Measurements from ENCODE around the gene SPACA6.
A peak's percentile ranks its signal among the peaks of the same experiment; 100 is the strongest.

Gene SPACA6

GRCh38 chr19:51695702-51696315 is 2.7 kb downstream of the SPACA6 start:
- H3K4me1 ChIP-seq (ENCODE audit: control insufficient read depth, insufficient read depth, low read length) = peaks cover 20% of the 10 kb centered on the region
- no peaks in the 10 kb centered on the region for H3K27me3 ChIP-seq (ENCODE audit: control insufficient read depth, insufficient read depth, low read length, poor library complexity, severe bottlenecking)
- H3K9me3 ChIP-seq (ENCODE audit: control insufficient read depth, low read length) = no peaks in the 10 kb centered on the region
- no peak overlapping the region for H3K27ac ChIP-seq (ENCODE audit: insufficient read depth, low read depth, low read length, poor library complexity, severe bottlenecking)
- H3K36me3 ChIP-seq (ENCODE audit: control insufficient read depth, insufficient read depth, low read length) = no peaks in the 10 kb centered on the region
- H3K4me3 ChIP-seq (ENCODE audit: insufficient read depth, low read depth, low read length) = no peak overlapping the region
- 92% methylated on average over 14 of the region's 14 CpGs for WGBS, 2 experiments

GRCh38 chr19:51696606-51697005 is 3.5 kb downstream of the SPACA6 start:
- H3K4me3 ChIP-seq (ENCODE audit: insufficient read depth, low read depth, low read length) = no peak overlapping the region
- no peaks in the 10 kb centered on the region for H3K27me3 ChIP-seq (ENCODE audit: control insufficient read depth, insufficient read depth, low read length, poor library complexity, severe bottlenecking)
- no peak overlapping the region for H3K27ac ChIP-seq (ENCODE audit: insufficient read depth, low read depth, low read length, poor library complexity, severe bottlenecking)
- H3K36me3 ChIP-seq (ENCODE audit: control insufficient read depth, insufficient read depth, low read length) = no peaks in the 10 kb centered on the region
- no peaks in the 10 kb centered on the region for H3K9me3 ChIP-seq (ENCODE audit: control insufficient read depth, low read length)
- peaks cover 14% of the 10 kb centered on the region for H3K4me1 ChIP-seq (ENCODE audit: control insufficient read depth, insufficient read depth, low read length)
- 93% methylated on average over 3 of the region's 3 CpGs for WGBS, 2 experiments

GRCh38 chr19:51697169-51697776 is 4.1 kb downstream of the SPACA6 start:
- Histone ChIP-seq H3K4me3 (ENCODE audit: insufficient read depth, low read depth, low read length) (no peak overlapping the region), H3K27me3 (ENCODE audit: control insufficient read depth, insufficient read depth, low read length, poor library complexity, severe bottlenecking) (peaks cover 4% of the 10 kb centered on the region), H3K27ac (ENCODE audit: insufficient read depth, low read depth, low read length, poor library complexity, severe bottlenecking) (no peak overlapping the region), H3K4me1 (ENCODE audit: control insufficient read depth, insufficient read depth, low read length) (peaks cover 12% of the 10 kb centered on the region), H3K36me3 (ENCODE audit: control insufficient read depth, insufficient read depth, low read length) (no peaks in the 10 kb centered on the region), H3K9me3 (ENCODE audit: control insufficient read depth, low read length) (no peaks in the 10 kb centered on the region)
- 93 to 94% methylated on average over 9 of the region's 9 CpGs for WGBS, 2 experiments

DNA sequence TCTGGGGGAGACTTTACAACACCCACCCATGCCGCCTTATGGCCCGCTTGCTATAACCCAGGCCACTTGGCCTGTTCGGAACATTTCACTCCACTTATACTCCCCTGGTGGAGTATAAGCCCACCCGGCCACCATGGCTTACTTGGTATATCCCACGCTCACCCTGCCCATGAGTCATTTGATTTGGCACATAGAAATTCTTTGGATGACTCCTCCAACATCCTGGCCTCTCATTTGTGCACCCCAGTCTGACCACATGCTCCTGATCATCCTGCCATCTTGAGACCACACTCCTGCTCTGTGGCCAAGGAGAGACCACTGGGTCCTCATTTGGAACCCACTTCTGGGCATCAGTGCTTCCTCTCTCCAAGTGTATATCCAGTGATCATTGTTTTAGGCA is 5.2 kb downstream of the SPACA6 start:
- Histone ChIP-seq H3K4me1 (ENCODE audit: control insufficient read depth, insufficient read depth, low read length) (peaks cover 15% of the 10 kb centered on the region), H3K4me3 (ENCODE audit: insufficient read depth, low read depth, low read length) (no peak overlapping the region), H3K36me3 (ENCODE audit: control insufficient read depth, insufficient read depth, low read length) (no peaks in the 10 kb centered on the region), H3K9me3 (ENCODE audit: control insufficient read depth, low read length) (no peaks in the 10 kb centered on the region), H3K27me3 (ENCODE audit: control insufficient read depth, insufficient read depth, low read length, poor library complexity, severe bottlenecking) (peaks cover 14% of the 10 kb centered on the region), H3K27ac (ENCODE audit: insufficient read depth, low read depth, low read length, poor library complexity, severe bottlenecking) (no peak overlapping the region)
- 92 to 95% methylated on average over 5 of the region's 5 CpGs for WGBS, 2 experiments

DNA sequence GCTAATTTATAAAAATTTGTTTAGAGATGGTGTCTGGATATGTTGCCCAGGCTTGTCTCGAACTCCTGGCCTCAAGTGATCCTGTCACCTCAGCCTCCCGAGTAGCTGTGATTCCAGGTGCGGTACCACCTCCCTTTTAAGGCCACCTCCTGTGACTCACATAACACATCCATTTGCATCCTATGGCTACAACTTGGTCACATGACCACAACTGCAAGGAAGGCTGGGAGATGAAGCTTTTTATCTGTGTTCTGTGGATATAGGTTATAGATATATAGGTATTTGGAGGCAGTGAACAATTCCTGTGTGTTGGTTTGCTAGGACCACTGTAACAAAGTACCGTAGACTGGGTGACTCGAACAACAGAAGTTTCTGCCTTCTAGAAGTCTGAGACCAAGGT is 6.0 kb downstream of the SPACA6 start:
- Histone ChIP-seq H3K27me3 (ENCODE audit: control insufficient read depth, insufficient read depth, low read length, poor library complexity, severe bottlenecking) (peaks cover 18% of the 10 kb centered on the region), H3K27ac (ENCODE audit: insufficient read depth, low read depth, low read length, poor library complexity, severe bottlenecking) (no peak overlapping the region), H3K36me3 (ENCODE audit: control insufficient read depth, insufficient read depth, low read length) (no peaks in the 10 kb centered on the region), H3K4me1 (ENCODE audit: control insufficient read depth, insufficient read depth, low read length) (peaks cover 12% of the 10 kb centered on the region), H3K4me3 (ENCODE audit: insufficient read depth, low read depth, low read length) (no peak overlapping the region), H3K9me3 (ENCODE audit: control insufficient read depth, low read length) (no peaks in the 10 kb centered on the region)
- 92 to 93% methylated on average over 5 of the region's 5 CpGs for WGBS, 2 experiments

GRCh38 chr19:51701468-51702100 is 8.5 kb downstream of the SPACA6 start:
- Histone ChIP-seq H3K36me3 (ENCODE audit: control insufficient read depth, insufficient read depth, low read length) (no peaks in the 10 kb centered on the region), H3K27ac (ENCODE audit: insufficient read depth, low read depth, low read length, poor library complexity, severe bottlenecking) (no peak overlapping the region), H3K9me3 (ENCODE audit: control insufficient read depth, low read length) (no peaks in the 10 kb centered on the region), H3K4me3 (ENCODE audit: insufficient read depth, low read depth, low read length) (no peak overlapping the region), H3K4me1 (ENCODE audit: control insufficient read depth, insufficient read depth, low read length) (peaks cover 12% of the 10 kb centered on the region), H3K27me3 (ENCODE audit: control insufficient read depth, insufficient read depth, low read length, poor library complexity, severe bottlenecking) (peaks cover 18% of the 10 kb centered on the region)
- 86 to 87% methylated on average over 12 of the region's 12 CpGs for WGBS, 2 experiments

DNA sequence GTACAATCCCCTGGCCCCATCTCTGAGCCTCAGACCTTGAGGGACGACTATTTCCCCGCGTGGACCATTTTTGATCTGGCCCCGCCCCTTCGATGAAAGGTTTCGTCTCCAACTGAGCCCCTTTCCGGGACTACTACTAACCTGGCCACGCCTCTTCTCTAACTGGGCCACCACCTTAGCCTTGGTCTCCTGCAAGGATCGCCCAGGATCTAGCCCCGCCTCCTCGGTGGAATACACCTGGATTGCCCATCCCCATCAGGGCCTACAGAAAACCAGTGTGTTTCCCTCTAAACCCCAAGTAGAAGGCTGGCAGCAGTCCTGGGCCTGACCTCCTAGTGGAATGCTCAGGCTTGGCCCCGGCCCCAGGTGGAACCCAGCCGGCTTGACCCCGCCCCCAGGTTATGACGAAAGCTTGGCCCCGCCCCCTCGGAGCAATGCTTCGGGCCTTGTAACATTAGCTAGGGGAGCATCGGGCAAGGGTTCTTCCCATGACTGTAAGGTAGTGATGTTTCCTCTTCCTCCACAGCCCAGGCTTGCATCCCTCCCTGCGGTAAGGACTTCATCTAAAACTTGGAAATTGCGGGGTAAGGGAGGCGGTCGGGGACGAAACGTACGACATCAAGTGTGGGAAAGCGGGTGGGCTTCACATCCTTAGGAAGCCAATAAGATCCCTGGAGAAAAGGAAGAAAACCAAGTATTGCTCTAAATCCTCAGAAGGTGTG is 9.1 kb downstream of the SPACA6 start:
- peak overlapping the region; percentile 26 for H3K27ac ChIP-seq (ENCODE audit: insufficient read depth, low read depth, low read length, poor library complexity, severe bottlenecking)
- H3K27me3 ChIP-seq (ENCODE audit: control insufficient read depth, insufficient read depth, low read length, poor library complexity, severe bottlenecking) = peaks cover 18% of the 10 kb centered on the region
- peaks cover 12% of the 10 kb centered on the region for H3K4me1 ChIP-seq (ENCODE audit: control insufficient read depth, insufficient read depth, low read length)
- H3K9me3 ChIP-seq (ENCODE audit: control insufficient read depth, low read length) = no peaks in the 10 kb centered on the region
- 30 to 39% methylated on average over 26 to 27 of the region's 27 CpGs for WGBS, 2 experiments
- H3K4me3 ChIP-seq (ENCODE audit: insufficient read depth, low read depth, low read length) = peak overlapping the region; percentile 56
- no peaks in the 10 kb centered on the region for H3K36me3 ChIP-seq (ENCODE audit: control insufficient read depth, insufficient read depth, low read length)

DNA sequence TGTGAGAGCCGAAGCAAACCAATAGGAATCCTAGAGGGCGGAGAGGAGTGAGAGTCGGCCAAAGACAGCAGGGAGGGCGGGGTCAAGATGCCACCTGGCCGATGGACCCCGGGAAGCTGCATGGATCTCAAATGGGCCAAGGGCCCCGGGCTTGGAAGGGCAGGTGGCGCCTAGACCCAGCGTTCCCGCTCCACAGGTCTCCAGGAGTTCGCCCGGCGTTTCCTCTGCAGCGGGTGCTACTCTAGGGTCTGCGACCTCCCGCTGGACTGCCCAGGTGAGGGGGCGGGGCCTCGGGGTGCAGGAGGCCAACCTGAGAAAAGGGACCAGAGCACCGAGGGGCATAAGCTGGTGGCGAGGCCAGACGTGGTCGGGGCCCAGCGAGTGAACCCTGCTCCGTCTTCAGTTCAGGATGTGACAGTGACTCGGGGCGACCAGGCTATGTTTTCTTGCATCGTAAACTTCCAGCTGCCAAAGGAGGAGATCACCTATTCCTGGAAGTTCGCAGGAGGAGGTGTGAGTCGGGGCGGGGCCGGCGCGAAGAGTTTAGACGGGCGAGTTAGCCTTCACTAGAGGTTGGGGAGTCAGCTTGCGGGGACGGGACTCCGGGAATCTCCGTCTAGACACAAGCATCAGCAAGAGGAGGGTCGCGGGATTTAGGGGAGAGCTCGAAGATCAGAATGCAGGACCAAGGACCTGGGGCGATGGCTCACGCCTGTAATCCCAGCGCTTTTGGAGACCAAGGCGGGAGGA is 9.9 kb downstream of the SPACA6 start:
- Histone ChIP-seq H3K27ac (ENCODE audit: insufficient read depth, low read depth, low read length, poor library complexity, severe bottlenecking) (no peak overlapping the region), H3K4me1 (ENCODE audit: control insufficient read depth, insufficient read depth, low read length) (peaks cover 12% of the 10 kb centered on the region), H3K27me3 (ENCODE audit: control insufficient read depth, insufficient read depth, low read length, poor library complexity, severe bottlenecking) (peaks cover 18% of the 10 kb centered on the region), H3K9me3 (ENCODE audit: control insufficient read depth, low read length) (no peaks in the 10 kb centered on the region), H3K4me3 (ENCODE audit: insufficient read depth, low read depth, low read length) (peak overlapping the region; percentile 56), H3K36me3 (ENCODE audit: control insufficient read depth, insufficient read depth, low read length) (no peaks in the 10 kb centered on the region)
- 20 to 27% methylated on average over 46 of the region's 46 CpGs for WGBS, 2 experiments

DNA sequence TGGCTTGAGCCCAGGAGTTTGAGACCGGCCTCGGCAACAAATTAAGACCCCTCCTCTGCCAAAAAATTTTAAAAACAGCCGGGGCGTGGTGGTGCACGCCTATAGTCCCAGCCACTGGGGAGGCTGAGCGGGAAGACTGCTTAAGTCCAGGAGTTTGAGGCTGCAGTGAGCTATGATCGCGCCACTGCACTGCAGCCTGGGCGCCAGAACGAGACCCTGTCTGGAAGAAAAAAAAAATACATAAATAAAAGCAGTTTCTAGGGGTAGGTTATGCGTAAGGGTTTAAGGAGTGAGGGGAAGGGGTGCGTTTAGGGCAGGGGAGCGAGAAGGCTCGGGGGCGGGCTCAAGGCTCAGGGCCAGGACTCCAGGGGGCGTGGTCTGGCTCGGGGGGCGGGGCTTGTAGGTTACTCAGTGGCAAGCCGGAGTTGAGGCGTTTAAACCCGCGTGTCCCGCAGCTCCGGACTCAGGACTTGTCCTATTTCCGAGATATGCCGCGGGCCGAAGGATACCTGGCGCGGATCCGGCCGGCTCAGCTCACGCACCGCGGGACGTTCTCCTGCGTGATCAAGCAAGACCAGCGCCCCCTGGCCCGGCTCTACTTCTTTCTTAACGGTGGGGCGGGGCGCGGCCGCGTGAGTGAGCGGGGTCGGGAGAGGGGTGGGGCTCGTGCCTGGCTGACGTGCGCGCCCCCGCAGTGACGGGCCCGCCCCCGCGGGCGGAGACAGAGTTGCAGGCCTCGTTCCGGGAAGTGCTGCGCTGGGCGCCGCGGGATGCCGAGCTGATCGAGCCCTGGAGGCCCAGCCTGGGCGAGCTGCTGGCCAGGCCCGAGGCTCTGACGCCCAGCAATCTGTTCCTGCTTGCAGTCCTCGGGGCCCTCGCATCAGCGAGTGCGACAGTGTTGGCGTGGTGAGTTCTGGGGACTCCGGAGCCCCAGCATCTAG is 10.7 kb downstream of the SPACA6 start:
- Histone ChIP-seq H3K4me3 (ENCODE audit: insufficient read depth, low read depth, low read length) (peak overlapping the region; percentile 56), H3K27ac (ENCODE audit: insufficient read depth, low read depth, low read length, poor library complexity, severe bottlenecking) (peak overlapping the region; percentile 55), H3K4me1 (ENCODE audit: control insufficient read depth, insufficient read depth, low read length) (peaks cover 12% of the 10 kb centered on the region), H3K36me3 (ENCODE audit: control insufficient read depth, insufficient read depth, low read length) (no peaks in the 10 kb centered on the region), H3K9me3 (ENCODE audit: control insufficient read depth, low read length) (no peaks in the 10 kb centered on the region), H3K27me3 (ENCODE audit: control insufficient read depth, insufficient read depth, low read length, poor library complexity, severe bottlenecking) (peaks cover 18% of the 10 kb centered on the region)
- WGBS, 2 experiments = 3% methylated on average over 74 of the region's 74 CpGs

Data from ectodermal cell (in vitro differentiated cells).